Endothelial cell of hepatic sinusoid (primary cell): Measurements from ENCODE around the gene SPATA17.
"Not testable (repeated sequence)": the region's sequence is repeated elsewhere in the genome, so short reads cannot be mapped to it uniquely, and the experiment has no call there.

ENCODE experiments used
- in situ Hi-C: cut with HindIII; loops from 2 replicates; pipeline ENCODE4 v1.10.0; 2017; ENCODE audit warnings: low sequenced_read_pairs

Gene SPATA17

GRCh38 chr1:217673387-217673786 lies 42.2 kb downstream of the SPATA17 start:
- in situ Hi-C loops, result no loop called here

- in situ Hi-C loops, result no loop called here
Measured at GRCh38 chr1:217674028-217674729, 43.0 kb downstream of the SPATA17 start.

DNA sequence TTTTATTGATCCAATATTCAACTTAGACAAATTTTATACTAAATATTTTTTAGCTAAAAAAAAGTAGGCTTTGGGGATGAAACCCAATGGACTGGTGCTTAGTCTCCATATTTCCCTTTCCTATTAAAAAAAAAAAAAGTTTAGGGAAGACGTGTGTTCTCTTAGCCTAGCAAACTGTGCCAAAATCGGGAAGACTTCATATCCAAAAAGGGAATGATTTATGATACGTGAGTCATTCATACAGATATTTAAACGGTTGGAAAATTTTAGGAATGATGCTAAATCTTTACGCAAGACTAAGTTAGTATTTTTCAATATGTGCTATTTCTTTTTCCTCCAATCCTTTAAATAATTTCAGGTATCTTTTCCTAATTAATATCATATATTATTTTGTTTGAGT lies 50.7 kb downstream of the SPATA17 start:
- in situ Hi-C loops, result no loop called here

GRCh38 chr1:217687511-217687910 lies 56.4 kb downstream of the SPATA17 start:
- in situ Hi-C loops, result no loop called here

DNA sequence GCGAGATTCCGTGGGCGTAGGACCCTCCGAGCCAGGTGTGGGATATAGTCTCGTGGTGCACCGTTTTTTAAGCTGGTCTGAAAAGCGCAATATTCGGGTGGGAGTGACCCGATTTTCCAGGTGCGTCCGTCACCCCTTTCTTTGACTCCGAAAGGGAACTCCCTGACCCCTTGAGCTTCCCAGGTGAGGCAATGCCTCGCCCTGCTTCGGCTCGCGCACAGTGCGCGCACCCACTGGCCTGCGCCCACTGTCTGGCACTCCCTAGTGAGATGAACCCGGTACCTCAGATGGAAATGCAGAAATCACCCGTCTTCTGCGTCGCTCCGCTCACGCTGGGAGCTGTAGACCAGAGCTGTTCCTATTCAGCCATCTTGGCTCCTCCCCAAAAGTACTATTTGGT lies 65.0 kb downstream of the SPATA17 start:
- in situ Hi-C loops, result not testable (repeated sequence)

GRCh38 chr1:217703326-217703725 lies 72.2 kb downstream of the SPATA17 start:
- in situ Hi-C loops, result no loop called here

DNA sequence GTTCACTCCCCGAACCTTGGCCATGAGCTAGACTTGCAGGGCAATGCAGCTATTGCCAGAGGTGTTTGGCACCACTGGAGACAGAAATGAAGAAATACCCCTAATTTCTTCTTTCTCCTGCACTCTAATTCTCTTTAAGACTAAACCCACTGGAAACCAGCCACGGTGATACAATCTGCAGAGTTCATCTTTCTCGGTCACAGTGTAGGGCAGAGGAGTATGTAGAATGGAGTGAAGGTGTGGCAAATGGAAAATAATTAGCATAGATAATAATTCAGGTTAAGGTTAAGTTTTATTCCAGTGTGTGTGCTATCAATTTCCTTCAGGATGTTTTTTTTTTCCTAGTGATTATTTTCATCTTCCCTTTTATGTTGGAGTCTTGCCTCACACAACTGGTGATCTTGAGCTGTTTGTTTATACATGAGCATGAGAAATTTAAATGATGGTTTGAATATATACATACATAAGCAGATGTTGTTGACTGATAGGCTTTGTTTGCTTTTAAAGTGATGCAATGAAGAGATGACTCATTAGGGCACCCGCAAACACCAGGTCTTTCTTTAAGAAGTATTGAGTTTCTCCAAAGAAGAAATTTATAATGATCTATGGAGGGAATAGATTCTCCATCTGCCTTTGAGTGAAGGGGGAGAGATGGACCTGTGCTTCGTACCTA lies 81.9 kb downstream of the SPATA17 start:
- in situ Hi-C loops, result no loop called here

DNA sequence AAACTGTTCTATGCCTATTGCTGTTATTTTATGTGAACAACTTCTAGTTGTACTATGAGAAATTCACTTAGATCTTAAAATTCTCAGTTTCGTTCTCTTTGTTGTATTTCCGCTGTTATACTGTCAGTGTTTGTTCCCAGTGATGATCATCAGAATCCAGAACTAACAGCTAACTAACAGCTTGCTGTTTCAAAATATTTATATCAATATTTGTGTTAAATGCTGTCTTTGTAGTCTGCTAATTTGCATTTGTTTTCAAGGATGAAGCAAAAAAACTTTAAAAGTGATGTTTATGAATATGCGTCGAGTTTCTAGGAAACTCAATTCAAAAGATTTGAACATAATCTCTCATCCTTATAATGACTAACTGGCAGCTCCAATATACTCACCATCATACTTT lies 84.5 kb downstream of the SPATA17 start:
- in situ Hi-C loops, result no loop called here

- in situ Hi-C loops, result no loop called here
Measured at GRCh38 chr1:217717959-217718358, 86.8 kb downstream of the SPATA17 start.

GRCh38 chr1:217718873-217719272 lies 87.7 kb downstream of the SPATA17 start:
- in situ Hi-C loops, result no loop called here

GRCh38 chr1:217721692-217722091 lies 90.5 kb downstream of the SPATA17 start:
- in situ Hi-C loops, result no loop called here

DNA sequence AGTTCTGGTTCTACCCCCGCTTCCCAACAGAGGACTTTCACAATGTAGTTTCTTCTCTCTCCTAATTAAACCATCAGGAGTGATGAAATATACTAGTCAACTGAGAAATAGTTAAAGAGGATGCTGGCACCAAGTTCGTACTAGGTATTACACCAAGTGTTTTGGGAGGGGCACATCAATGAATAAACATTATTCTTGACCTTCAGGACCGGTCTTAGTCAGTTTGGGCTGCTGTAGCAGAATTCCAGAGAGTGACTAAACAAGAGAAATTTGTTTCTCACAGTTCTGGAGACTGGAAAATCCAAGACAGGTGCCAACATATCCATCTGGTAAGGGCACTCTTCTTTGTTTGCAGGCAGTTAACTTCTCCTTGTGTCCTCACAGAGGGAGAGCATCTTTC lies 103.8 kb downstream of the SPATA17 start:
- in situ Hi-C loops, result no loop called here

- in situ Hi-C loops, result no loop called here
Measured at GRCh38 chr1:217747156-217747769, 116.1 kb downstream of the SPATA17 start.

DNA sequence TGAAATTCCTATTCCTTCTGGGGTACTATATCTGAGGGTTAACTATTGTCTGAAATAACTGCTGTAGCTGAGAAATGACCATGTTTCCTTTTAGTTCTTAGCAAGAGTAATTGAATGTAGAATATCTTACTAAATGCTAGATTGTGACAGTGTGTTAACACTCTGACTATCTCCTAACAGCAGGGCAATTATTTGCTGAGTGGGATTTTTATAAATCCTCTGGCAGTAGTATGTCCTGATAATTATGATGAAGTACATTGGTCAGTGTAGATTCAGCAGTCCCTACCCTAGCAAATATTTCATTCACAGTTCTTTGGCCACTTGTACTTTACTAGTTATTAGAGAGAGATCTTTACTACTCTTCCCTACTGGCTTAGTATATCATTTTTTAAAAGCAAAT lies 138.6 kb downstream of the SPATA17 start:
- in situ Hi-C loops, result no loop called here

GRCh38 chr1:217770918-217771317 lies 139.8 kb downstream of the SPATA17 start:
- in situ Hi-C loops, result no loop called here

- in situ Hi-C loops, result no loop called here
Measured at GRCh38 chr1:217776693-217777092, 145.5 kb downstream of the SPATA17 start.

DNA sequence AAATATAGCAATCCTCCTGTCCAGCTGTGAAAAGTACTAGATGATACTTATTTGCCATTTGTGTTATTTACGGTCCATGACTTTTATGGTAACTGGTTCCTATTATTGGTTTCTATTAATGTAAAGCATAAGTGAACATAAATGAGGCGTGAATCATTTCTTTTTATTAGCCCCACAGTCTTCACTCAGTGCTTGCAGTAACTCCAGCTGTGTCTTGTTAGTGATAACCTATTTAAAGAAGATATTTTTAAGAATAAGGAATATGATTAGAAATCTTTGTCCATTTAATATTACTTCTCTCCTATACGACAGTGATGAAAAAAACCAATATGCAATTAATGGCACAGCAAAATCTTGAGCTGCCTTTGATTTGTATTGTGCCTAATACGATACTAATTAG lies 149.9 kb downstream of the SPATA17 start:
- in situ Hi-C loops, result no loop called here

- in situ Hi-C loops, result no loop called here
Measured at GRCh38 chr1:217791091-217791490, 159.9 kb downstream of the SPATA17 start.

GRCh38 chr1:217805792-217806191 lies 174.6 kb downstream of the SPATA17 start:
- in situ Hi-C loops, result no loop called here

DNA sequence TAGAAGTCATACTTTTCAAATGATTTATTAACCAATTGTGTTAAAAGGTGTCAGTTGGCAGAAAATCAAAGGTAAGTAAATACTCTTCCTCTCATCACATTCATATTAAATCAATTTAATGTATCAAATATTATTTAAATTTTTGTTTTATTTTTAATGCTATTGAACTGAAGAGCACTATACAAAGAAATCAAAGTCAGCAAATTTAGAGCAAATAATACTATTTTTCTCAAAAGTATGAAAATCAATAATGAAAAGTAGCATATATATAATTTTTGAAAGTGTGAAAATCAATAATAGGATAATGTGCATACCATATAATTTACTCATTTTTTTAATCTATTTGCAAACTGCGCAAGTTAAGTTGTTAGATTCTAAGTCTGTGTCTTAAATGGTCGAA lies 181.0 kb downstream of the SPATA17 start:
- in situ Hi-C loops, result no loop called here

DNA sequence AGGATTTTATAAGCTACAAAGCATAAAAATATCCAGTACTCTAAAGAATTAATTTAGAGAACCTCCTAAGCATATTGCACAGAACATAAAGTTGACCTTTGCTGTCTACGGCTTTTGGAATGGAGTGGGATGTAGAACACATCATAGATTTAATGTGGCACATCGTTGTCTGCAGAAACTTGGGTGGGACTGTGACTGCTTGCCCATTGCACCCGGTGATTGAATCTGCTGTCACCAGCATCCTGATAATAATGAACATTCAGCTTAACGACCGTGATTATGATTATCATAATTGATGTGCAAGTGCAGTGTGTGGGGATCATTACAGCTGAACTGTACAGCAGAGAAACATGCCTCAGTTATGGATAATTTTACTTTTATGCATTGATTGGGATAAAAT lies 181.9 kb downstream of the SPATA17 start:
- in situ Hi-C loops, result no loop called here

DNA sequence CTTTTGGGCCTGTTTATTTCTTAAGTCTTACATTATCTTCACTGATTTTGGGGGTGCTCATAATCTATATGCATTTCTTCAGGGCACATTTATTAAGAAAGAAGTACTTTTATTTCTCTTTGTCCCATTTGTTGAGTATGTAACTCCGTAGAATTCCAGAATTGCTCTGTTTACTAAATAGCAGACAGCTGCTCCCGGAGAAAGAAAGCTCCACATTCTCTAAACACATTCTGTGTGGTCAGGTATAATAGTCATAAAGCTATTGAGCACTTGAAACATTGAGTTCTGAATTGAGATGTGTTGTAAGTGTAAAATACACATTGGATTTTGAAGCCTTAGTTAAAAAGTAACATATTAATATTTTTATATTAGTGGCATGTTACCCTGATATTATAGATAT lies 206.5 kb downstream of the SPATA17 start:
- in situ Hi-C loops, result no loop called here
